PFSK-1 (cell line): ENCODE measurements around the gene MIGA1.

Experiments
- POLR2AphosphoS5 ChIP-seq: IDR thresholded peaks from 2 replicates; pipeline ENCODE4 v1.6.1; 2012; ENCODE audit warnings: low read depth, mild to moderate bottlenecking, control low read depth, low read length, moderate library complexity
- SIN3A ChIP-seq: IDR thresholded peaks from 2 replicates; pipeline ENCODE4 v1.6.1; 2012; ENCODE audit warnings: mild to moderate bottlenecking, low read length, moderate library complexity, borderline replicate concordance; ENCODE audit not compliant: insufficient read depth
- TAF1 ChIP-seq: IDR thresholded peaks from 2 replicates; pipeline ENCODE4 v1.6.1; 2012; ENCODE audit warnings: low read length, control low read depth, borderline replicate concordance; ENCODE audit not compliant: insufficient read depth

- TF ChIP-seq POLR2AphosphoS5 (no peak), TAF1 (no peak), SIN3A (no peak)
These were observed 17.4 kb upstream of the MIGA1 start for GRCh38 chr1:77762072-77762476.
